AG04450 (cell line): ENCODE results near the gene JADE2. TPM values are rescaled to one million over a fixed set of nuclear protein-coding genes. Genes with fewer than 3 reads are reported as not detected.

Experiments used
- CTCF ChIA-PET: fragments of 300-600, 350-600 bp; formaldehyde crosslinking; extraction: SDS; loops from one replicate; lab custom pipeline; 2022; ENCODE audit warnings: antibody characterized with exemption, inconsistent platforms; lab: Charles Lee
- POLR2A ChIA-PET: fragments of 350-600 bp; formaldehyde crosslinking; extraction: SDS; loops from one replicate; lab custom pipeline; 2021; ENCODE audit warnings: antibody characterized with exemption, inconsistent platforms; lab: Yijun Ruan, JAX
- DNase-seq: peaks from one replicate; pipeline ENCODE4 v3.0.0-alpha.2; 2011; ENCODE audit warnings: low read depth, low spot score
- H3K27ac ChIP-seq: one replicate; pipeline ENCODE4 v1.5.1; 2012; ENCODE audit warnings: low read depth, low read length, control low read depth
- H3K27me3 ChIP-seq: one replicate; pipeline ENCODE4 v1.6.0; 2012; ENCODE audit warnings: low read length; ENCODE audit not compliant: control insufficient read depth, insufficient read depth
- H3K4me3 ChIP-seq: 2 replicates; pipeline ENCODE4 v1.5.1; 2011; ENCODE audit warnings: mild to moderate bottlenecking, low read depth, low read length, control low read depth
- H3K9me3 ChIP-seq: 2 replicates; pipeline ENCODE4 v1.5.1; 2012; ENCODE audit warnings: low read length; ENCODE audit not compliant: control insufficient read depth, insufficient read depth
- polyA plus RNA-seq: library from polyadenylated mRNA; depleted of rRNA; stranded (reverse); fragments of >200 nt; gene quantifications from 2 replicates; pipeline ENCODE4 v1.2.3, GENCODE V29; 2011
- TF ChIP-seq, protein P1 (sequence below): IDR thresholded peaks from 2 replicates; pipeline ENCODE4 v1.5.1; 2011; ENCODE audit warnings: low read depth, low read length, control low read depth, inconsistent platforms

JADE2 gene
- polyA plus RNA-seq, 1 experiment = 13.2 TPM

GRCh38 chr5:134547579-134547978 lies 22.1 kb downstream of the JADE2 start:
- peak overlapping the region; percentile 57 for H3K27ac ChIP-seq
- H3K4me3 ChIP-seq = no peak overlapping the region
- peak; percentile 81 for DNase-seq
- no peaks in the 10 kb centered on the region for H3K27me3 ChIP-seq
- ChIA-PET POLR2A (interaction anchor here (0.5 to 1.4 kb wide), 7 partner anchors 16 to 298 kb away, joined by 3 to 4 read pairs (median 3); partner anchors contain the start of gene C5orf24), CTCF (interaction anchor here (1.0 to 4.1 kb wide), 4 partner anchors 20 to 156 kb away, joined by 3 to 26 read pairs (median 10); partner anchors contain the start of gene CDKN2AIPNL)
- H3K9me3 ChIP-seq = no peaks in the 10 kb centered on the region
- TF ChIP-seq, protein P1, sequence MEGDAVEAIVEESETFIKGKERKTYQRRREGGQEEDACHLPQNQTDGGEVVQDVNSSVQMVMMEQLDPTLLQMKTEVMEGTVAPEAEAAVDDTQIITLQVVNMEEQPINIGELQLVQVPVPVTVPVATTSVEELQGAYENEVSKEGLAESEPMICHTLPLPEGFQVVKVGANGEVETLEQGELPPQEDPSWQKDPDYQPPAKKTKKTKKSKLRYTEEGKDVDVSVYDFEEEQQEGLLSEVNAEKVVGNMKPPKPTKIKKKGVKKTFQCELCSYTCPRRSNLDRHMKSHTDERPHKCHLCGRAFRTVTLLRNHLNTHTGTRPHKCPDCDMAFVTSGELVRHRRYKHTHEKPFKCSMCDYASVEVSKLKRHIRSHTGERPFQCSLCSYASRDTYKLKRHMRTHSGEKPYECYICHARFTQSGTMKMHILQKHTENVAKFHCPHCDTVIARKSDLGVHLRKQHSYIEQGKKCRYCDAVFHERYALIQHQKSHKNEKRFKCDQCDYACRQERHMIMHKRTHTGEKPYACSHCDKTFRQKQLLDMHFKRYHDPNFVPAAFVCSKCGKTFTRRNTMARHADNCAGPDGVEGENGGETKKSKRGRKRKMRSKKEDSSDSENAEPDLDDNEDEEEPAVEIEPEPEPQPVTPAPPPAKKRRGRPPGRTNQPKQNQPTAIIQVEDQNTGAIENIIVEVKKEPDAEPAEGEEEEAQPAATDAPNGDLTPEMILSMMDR = no peak

DNA sequence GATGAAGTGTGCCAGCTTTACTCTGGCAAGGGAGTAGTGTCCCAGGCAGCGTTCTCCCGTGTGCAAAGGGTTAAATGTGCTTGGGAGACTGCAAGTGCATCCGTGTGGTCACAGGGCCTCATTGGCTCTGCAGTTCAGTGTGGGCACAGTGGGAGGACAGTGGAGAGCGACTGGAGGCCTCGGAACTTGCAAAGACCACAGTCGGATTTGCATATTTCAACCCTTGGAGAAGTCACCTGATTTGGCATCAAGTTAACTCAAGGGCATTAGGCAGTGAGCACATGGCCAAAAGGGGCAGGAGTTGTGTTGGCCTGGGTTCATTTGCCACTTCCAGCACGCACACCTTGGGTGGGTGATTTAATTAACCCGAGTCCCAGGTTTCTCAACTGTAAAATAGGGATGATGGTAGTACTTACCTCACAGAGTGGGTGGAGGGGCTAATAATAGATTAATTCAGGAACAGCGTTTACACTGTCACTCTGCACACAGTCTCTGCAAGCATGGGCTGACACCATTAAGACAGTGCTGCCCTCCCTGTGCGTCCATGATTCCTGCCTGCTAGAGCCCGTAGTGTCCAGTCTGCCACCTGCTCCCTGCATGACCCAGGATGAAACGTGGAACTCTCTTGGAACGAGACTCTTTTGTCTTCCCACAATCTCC lies 22.7 kb downstream of the JADE2 start:
- no peaks in the 10 kb centered on the region for H3K9me3 ChIP-seq
- ChIA-PET CTCF (interaction anchor here (3.0 to 4.1 kb wide), 2 partner anchors 20 to 30 kb away, joined by 15 to 26 read pairs; no protein-coding TSS in a partner anchor), POLR2A (interaction anchor here (0.5 to 1.4 kb wide), 3 partner anchors 21 to 176 kb away, joined by 3 to 4 read pairs (median 3); no protein-coding TSS in a partner anchor)
- H3K27ac ChIP-seq = peak overlapping the region; percentile 57
- H3K27me3 ChIP-seq = no peaks in the 10 kb centered on the region
- TF ChIP-seq, protein P1 = no peak
- no peak overlapping the region for H3K4me3 ChIP-seq
- no peak for DNase-seq

GRCh38 chr5:134549714-134550113 lies 24.2 kb downstream of the JADE2 start:
- POLR2A ChIA-PET = no interaction called here

DNA sequence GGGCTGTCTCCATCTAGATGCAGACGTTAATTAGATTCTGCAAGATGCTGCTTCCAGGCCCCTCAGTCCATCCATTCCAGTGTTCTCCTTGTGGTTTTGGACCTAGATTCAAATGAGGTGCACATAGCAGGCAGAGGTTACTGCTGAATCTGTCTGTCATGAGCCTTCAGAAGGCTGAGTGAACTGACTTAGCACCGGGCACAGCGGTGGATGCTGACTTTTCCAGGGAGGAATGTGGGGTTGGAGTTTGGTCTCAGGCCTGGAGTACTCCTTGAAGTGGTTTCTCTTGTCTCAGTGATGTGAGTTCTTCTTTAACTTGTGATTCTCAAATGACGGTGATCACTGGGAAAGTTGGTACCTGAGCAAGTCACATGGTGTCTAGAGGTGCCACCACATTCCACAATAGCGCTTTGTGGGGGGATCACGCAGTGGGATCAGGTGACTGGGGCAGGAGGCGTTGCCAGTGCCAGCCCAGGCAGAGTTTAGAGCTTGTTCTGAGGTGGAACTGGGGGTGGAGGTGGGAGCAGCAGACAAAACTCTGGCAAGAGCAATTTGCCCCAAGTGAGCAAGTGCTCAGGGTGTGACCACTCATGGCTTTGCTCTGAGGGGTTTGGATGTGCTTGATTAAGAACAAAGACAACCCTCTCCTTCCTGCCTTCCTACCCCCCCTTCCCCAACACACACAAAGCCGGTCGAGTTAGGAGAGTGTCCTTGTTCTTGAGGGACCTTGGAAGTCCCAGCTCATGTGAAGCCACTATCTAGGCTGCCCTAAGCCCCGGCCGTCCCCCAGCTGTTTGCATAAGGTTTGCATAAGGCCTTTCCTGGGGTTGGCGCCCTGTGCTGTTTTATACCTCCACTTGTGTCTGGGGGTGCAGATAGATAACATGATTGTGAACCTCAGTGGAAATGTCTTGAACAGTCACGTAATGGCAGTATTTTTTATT lies 25.1 kb downstream of the JADE2 start:
- H3K27ac ChIP-seq = peak overlapping the region; percentile 94

More at GRCh38 chr5:134549714-134550113, 24.2 kb downstream of the JADE2 start:
- Histone ChIP-seq H3K27me3 (no peaks in the 10 kb centered on the region), H3K4me3 (no peak overlapping the region), H3K27ac (peak overlapping the region; percentile 24), H3K9me3 (no peaks in the 10 kb centered on the region)
- DNase-seq = no peak
- CTCF ChIA-PET = no interaction called here
- TF ChIP-seq, protein P1 = no peak

More for the DNA sequence above, 25.1 kb downstream of the JADE2 start:
- no peaks in the 10 kb centered on the region for H3K27me3 ChIP-seq
- H3K4me3 ChIP-seq = no peak overlapping the region
- DNase-seq = no peak
- POLR2A ChIA-PET = interaction anchor here (0.7 to 1.3 kb wide), 2 partner anchors 25 to 85 kb away, joined by 3 to 4 read pairs; no protein-coding TSS in a partner anchor
- no peaks in the 10 kb centered on the region for H3K9me3 ChIP-seq
- TF ChIP-seq, protein P1 = no peak
- CTCF ChIA-PET = no interaction called here
